DND-41 (cell line): ENCODE data around the gene DDX25.

Experiments
- CTCF ChIP-seq: IDR thresholded peaks from 2 replicates; pipeline ENCODE4 v1.5.1; 2012; ENCODE audit warnings: borderline replicate concordance, low read length, moderate library complexity, mild to moderate bottlenecking; ENCODE audit not compliant: poor library complexity, severe bottlenecking; ENCODE audit errors: extremely low read depth
- EZH2 ChIP-seq: IDR thresholded peaks from 3 replicates; pipeline ENCODE4 v1.6.1; 2012; ENCODE audit warnings: borderline replicate concordance, low read depth, mild to moderate bottlenecking, moderate library complexity, low read length, inconsistent platforms; ENCODE audit not compliant: severe bottlenecking

GRCh38 chr11:125926682-125927081 is 22.4 kb downstream of the DDX25 start:
- TF ChIP-seq CTCF (no peak), EZH2 (no peak)
